Measurements from ENCODE around the gene DMWD.

DMWD gene

DNA sequence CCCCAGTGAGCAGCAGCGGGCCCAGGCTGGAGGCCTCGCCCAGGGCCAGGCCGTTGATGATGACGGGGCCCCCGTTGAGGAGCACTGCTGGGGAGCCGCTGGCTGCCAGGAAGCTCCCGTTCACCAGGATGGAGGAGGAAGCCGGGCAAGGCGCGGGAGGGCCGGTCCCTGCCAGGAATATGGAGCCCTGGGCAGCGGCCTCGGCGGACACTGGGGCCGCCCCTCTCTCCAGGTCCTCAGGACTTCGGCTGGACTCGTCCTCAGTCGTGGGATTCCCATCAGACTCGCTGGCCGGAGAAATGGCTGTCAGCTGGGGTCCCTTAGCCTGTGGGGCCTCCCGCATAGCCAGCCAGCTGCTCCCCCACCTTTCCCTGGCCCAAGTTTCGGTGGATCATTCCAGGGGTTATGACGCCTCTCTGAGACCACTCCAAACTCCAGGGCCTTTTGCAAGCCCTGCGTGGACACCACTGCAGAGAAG is 25.7 kb downstream of the DMWD start:
- Histone ChIP-seq H3K4me3 (ENCODE audit: low read length) (peak overlapping the region; percentile 77), H3K27me3 (ENCODE audit: control insufficient read depth, insufficient read depth, low read length) (peaks cover 3% of the 10 kb centered on the region), H3K4me1 (ENCODE audit: control insufficient read depth, insufficient read depth, low read length) (peaks cover 26% of the 10 kb centered on the region), H3K9me3 (replicated peaks; ENCODE audit: low read length) (no peaks in the 10 kb centered on the region), H3K4me2 (ENCODE audit: low read length) (peak overlapping the region; percentile 96), H3K9ac (ENCODE audit: low read depth, low read length) (peak overlapping the region; percentile 82), H3K36me3 (ENCODE audit: insufficient read depth, low read length) (no peaks in the 10 kb centered on the region)

DNA sequence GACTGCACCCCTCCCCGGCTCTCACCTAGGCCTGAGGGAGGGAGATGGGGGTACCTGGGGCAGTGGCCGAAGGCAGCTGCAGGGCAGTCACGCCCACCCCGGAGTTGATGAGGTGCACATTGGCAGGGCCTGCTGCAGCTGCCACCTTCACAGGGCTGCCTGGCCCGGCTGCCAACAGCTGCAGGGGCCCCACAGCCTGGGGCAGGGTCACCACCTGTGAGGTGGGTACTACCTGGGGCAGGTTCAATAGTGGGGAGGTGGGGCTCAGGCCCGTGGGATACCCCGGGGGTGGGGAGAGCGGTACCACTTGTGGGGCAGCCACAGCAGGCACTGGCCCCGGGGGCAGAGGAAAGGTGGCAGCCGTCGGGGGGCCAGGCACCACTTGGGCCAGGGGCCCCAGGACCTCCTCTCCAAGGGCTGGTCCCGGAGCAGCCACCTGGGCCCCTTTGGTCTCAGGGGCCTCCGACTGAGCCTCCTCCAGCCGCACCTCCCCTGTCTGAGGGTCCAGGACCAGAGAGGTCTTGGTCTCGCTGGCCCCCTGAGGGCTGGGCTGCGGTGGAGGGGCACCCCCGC is 26.3 kb downstream of the DMWD start:
- H3K4me1 ChIP-seq (ENCODE audit: control insufficient read depth, insufficient read depth, low read length), result peaks cover 26% of the 10 kb centered on the region
- H3K9ac ChIP-seq (ENCODE audit: low read depth, low read length), result peak overlapping the region; percentile 82
- peaks cover 3% of the 10 kb centered on the region for H3K27me3 ChIP-seq (ENCODE audit: control insufficient read depth, insufficient read depth, low read length)
- peak overlapping the region; percentile 77 for H3K4me3 ChIP-seq (ENCODE audit: low read length)
- H3K9me3 ChIP-seq (replicated peaks; ENCODE audit: low read length), result no peaks in the 10 kb centered on the region
- H3K4me2 ChIP-seq (ENCODE audit: low read length), result peak overlapping the region; percentile 96
- H3K36me3 ChIP-seq (ENCODE audit: insufficient read depth, low read length), result no peaks in the 10 kb centered on the region

DNA sequence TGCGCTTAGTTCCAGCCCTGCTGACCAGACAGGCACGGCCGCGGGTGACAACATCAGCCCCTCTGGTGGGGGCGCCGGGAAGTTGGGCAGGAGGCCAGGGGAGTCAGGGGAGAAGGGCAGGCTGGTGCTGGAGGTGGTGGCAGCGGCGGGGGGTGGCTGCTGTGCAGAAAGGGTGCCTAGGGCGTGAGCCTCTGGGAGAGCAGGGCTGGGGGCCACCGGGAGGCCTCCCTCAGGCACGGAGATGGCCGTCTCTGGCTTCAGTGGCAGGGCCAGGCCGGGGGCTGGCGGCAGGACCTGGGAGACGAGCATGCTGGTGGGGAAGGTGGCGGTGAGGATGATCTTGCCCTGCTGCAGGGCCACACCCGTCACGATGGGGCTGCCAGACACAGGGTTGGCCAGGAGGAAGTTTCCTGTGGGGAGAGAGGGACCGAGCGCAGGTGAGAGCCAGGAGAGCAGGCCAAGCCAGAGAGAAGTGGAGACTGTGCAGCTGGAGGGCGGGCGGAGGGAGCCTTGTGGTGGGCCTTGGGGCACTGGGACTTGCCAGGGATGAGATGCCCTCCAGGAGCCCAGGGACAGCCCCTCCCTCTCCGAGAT is 26.8 kb downstream of the DMWD start:
- Histone ChIP-seq H3K27me3 (ENCODE audit: control insufficient read depth, insufficient read depth, low read length) (peaks cover 3% of the 10 kb centered on the region), H3K4me3 (ENCODE audit: low read length) (no peak overlapping the region), H3K9ac (ENCODE audit: low read depth, low read length) (no peak overlapping the region), H3K9me3 (replicated peaks; ENCODE audit: low read length) (no peaks in the 10 kb centered on the region), H3K36me3 (ENCODE audit: insufficient read depth, low read length) (no peaks in the 10 kb centered on the region), H3K4me1 (ENCODE audit: control insufficient read depth, insufficient read depth, low read length) (peaks cover 22% of the 10 kb centered on the region), H3K4me2 (ENCODE audit: low read length) (no peak overlapping the region)

DNA sequence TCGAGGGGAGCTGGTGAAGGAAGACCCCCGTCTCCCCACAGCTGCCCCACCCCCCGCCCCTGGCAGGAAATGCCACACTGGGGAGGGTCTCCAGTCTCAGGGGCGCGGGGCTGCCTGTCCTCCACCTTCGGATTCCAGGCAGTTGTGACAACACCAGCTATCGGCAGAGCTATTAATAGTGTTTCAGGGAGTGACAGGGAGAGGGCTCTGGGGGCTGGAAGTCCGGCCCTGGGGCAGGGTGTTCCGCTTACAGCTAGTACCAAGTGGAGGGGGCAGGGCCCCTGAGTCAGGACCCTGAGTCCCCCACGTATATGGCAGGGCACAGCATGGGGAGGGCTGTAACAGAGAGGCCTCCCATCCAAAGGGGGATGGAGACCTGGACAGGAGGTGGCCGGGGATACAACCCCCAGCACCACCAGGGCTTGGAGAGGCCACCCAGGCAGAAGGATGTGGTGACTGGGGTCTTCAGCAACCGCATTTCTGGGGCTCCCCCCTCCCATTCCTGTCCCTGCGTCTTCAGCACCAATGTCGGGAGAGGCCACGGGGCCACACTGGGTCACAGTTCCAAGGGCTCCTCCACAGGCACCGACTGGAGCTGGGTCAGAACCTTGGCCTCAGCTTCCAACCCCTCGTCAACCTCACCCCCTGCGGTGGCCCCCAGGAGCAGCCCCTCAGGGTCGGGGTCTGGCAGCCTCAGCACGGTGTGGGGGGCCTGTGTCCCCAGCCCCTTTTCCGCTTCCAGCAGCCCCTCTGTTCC is 27.5 kb downstream of the DMWD start:
- Histone ChIP-seq H3K4me1 (ENCODE audit: control insufficient read depth, insufficient read depth, low read length) (peaks cover 19% of the 10 kb centered on the region), H3K9me3 (replicated peaks; ENCODE audit: low read length) (no peaks in the 10 kb centered on the region), H3K27me3 (ENCODE audit: control insufficient read depth, insufficient read depth, low read length) (peaks cover 3% of the 10 kb centered on the region), H3K4me2 (ENCODE audit: low read length) (no peak overlapping the region), H3K9ac (ENCODE audit: low read depth, low read length) (no peak overlapping the region), H3K4me3 (ENCODE audit: low read length) (no peak overlapping the region), H3K36me3 (ENCODE audit: insufficient read depth, low read length) (no peaks in the 10 kb centered on the region)

DNA sequence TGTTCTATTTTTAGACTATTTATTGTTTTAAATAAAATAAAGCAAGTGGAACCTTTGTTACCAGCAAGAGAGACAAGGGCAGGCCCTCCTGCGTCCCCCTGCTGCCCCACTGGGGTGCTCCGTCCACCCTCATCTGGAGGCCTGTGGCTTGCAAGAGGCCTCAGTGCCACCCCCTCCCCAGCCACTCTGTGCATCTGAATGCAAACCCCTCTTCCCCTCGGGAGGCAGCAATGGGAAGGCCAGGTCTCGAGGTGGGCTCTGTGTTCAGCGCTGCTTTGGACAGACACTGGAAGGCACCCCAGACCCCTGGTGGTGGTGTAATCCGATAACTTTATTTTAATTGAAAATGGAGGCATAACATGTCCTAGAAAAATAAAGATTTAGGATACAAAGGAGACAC is 28.2 kb downstream of the DMWD start:
- Histone ChIP-seq H3K9ac (ENCODE audit: low read depth, low read length) (no peak overlapping the region), H3K36me3 (ENCODE audit: insufficient read depth, low read length) (no peaks in the 10 kb centered on the region), H3K4me3 (ENCODE audit: low read length) (no peak overlapping the region), H3K4me1 (ENCODE audit: control insufficient read depth, insufficient read depth, low read length) (peaks cover 13% of the 10 kb centered on the region), H3K27me3 (ENCODE audit: control insufficient read depth, insufficient read depth, low read length) (peaks cover 3% of the 10 kb centered on the region), H3K4me2 (ENCODE audit: low read length) (no peak overlapping the region), H3K9me3 (replicated peaks; ENCODE audit: low read length) (no peaks in the 10 kb centered on the region)

DNA sequence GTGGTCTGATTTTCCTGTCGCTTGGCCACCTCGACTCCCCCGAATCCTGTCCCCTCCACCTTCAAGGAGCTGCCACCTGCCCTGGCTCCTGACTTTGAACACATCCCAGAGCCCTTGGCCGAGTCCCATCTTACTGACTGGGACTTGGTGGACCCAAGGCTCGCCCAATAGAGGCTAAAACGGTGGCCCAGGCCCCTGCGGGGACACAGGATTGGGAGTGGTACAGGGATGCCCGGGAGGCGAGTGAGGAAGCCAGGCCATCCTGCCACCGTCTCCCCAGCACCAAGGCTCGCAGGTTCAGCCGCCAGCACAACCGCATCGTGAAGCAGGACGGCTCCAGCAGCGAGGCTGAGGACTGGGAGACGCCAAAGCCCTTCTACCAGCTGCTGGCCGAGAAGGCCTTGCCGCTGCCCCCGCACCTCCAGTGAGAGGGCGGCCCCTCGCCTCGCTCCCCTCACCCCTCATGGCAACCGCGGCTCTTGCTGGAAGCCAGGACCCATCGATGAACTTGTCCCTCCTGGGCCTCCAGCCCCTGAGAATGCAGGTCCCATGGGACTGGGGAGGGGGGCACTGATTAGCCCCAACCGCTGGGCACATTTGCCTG is 28.9 kb downstream of the DMWD start:
- H3K9ac ChIP-seq (ENCODE audit: low read depth, low read length), result no peak overlapping the region
- H3K4me1 ChIP-seq (ENCODE audit: control insufficient read depth, insufficient read depth, low read length), result peaks cover 13% of the 10 kb centered on the region
- H3K36me3 ChIP-seq (ENCODE audit: insufficient read depth, low read length), result no peaks in the 10 kb centered on the region
- peaks cover 3% of the 10 kb centered on the region for H3K27me3 ChIP-seq (ENCODE audit: control insufficient read depth, insufficient read depth, low read length)
- H3K9me3 ChIP-seq (replicated peaks; ENCODE audit: low read length), result no peaks in the 10 kb centered on the region
- no peak overlapping the region for H3K4me2 ChIP-seq (ENCODE audit: low read length)
- no peak overlapping the region for H3K4me3 ChIP-seq (ENCODE audit: low read length)

DNA sequence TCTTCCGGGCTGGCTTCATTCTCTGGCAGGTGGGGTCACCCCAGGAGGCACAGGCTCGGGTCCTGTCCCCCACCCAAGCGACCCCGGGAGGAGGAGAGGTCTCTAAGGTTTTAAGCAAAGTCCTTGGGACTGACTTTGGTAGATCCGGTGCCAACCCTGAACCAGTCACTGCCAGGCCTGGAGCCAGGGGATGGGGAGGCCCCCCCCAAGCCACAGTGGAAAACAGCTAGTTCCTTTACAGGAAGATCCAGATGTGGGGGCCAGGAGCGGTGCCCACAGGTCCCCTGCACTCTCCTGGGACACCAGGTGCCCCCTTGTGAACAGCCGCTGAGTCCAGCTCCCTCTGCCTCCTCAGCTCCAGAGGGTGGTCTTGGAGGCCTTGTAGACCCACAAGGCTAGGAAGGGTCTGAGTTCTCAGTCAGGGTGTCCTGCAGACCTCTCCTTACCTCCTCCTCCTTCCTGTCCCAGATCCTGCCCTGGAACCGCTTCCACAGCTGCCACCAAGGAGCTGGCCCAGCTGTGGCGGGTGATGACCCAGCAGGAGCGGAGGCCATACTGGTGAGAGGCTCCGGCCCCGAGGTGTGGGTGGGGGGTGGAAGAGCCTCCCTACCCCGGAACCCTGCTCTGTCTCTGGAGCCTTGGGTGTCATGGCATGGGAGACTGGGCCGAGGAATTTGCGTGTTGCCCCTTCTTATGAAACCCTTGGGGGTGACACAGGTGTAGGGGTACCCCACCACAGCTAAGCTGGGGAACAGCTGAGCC is 29.6 kb downstream of the DMWD start:
- Histone ChIP-seq H3K27me3 (ENCODE audit: control insufficient read depth, insufficient read depth, low read length) (peaks cover 3% of the 10 kb centered on the region), H3K4me3 (ENCODE audit: low read length) (no peak overlapping the region)

DNA sequence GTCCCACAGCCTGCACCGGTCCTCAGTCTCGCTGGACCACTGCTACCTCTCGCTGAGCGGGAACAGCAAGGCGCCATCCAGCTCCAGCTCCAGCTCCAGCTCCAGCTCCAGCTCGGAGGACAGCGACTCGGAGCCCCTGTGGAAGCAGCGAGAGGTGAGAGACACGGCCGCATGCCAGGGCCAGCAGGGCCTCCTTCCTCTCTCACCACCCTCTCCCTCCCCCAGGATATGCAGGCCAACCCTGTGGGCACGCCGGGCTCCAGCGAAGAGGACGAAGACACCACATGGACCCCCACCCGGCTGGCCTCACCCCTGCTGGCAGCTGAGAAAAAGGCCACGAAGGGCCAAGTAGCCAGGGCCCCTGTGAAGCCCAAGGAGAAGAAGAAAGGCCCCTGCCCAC is 30.9 kb downstream of the DMWD start:
- Histone ChIP-seq H3K9ac (ENCODE audit: low read depth, low read length) (no peak overlapping the region), H3K36me3 (ENCODE audit: insufficient read depth, low read length) (no peaks in the 10 kb centered on the region), H3K4me2 (ENCODE audit: low read length) (no peak overlapping the region), H3K4me3 (ENCODE audit: low read length) (no peak overlapping the region), H3K4me1 (ENCODE audit: control insufficient read depth, insufficient read depth, low read length) (peaks cover 7% of the 10 kb centered on the region), H3K9me3 (replicated peaks; ENCODE audit: low read length) (no peaks in the 10 kb centered on the region), H3K27me3 (ENCODE audit: control insufficient read depth, insufficient read depth, low read length) (peaks cover 3% of the 10 kb centered on the region)

More for the DNA sequence above, 29.6 kb downstream of the DMWD start:
- H3K4me1 ChIP-seq (ENCODE audit: control insufficient read depth, insufficient read depth, low read length), result peaks cover 13% of the 10 kb centered on the region
- no peak overlapping the region for H3K4me2 ChIP-seq (ENCODE audit: low read length)
- no peaks in the 10 kb centered on the region for H3K36me3 ChIP-seq (ENCODE audit: insufficient read depth, low read length)
- no peak overlapping the region for H3K9ac ChIP-seq (ENCODE audit: low read depth, low read length)
- H3K9me3 ChIP-seq (replicated peaks; ENCODE audit: low read length), result no peaks in the 10 kb centered on the region

DNA sequence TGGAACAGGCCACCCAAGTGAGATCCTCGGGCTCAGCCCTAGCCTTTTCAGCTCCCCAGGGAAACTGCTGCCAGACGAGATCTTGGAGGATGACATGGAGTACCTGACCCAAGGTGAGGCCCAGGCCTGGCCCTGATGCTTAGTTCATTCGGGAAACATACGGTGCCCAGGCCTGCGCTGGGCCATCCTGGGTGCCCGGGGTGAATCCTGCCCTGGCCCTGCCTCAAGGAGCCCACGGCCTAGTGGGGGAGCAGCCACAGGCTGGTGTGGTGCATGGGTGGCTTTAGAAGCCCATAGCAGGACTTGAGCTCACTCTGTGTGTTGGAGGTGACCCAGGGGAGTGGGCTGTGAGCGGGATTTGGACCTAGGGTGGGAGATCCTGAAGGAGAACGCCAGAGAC is 33.7 kb downstream of the DMWD start:
- H3K9ac ChIP-seq (ENCODE audit: low read depth, low read length), result no peak overlapping the region
- H3K9me3 ChIP-seq (replicated peaks; ENCODE audit: low read length), result no peaks in the 10 kb centered on the region
- no peaks in the 10 kb centered on the region for H3K36me3 ChIP-seq (ENCODE audit: insufficient read depth, low read length)
- peaks cover 1% of the 10 kb centered on the region for H3K27me3 ChIP-seq (ENCODE audit: control insufficient read depth, insufficient read depth, low read length)
- no peak overlapping the region for H3K4me2 ChIP-seq (ENCODE audit: low read length)
- H3K4me1 ChIP-seq (ENCODE audit: control insufficient read depth, insufficient read depth, low read length), result no peaks in the 10 kb centered on the region
- no peak overlapping the region for H3K4me3 ChIP-seq (ENCODE audit: low read length)

DNA sequence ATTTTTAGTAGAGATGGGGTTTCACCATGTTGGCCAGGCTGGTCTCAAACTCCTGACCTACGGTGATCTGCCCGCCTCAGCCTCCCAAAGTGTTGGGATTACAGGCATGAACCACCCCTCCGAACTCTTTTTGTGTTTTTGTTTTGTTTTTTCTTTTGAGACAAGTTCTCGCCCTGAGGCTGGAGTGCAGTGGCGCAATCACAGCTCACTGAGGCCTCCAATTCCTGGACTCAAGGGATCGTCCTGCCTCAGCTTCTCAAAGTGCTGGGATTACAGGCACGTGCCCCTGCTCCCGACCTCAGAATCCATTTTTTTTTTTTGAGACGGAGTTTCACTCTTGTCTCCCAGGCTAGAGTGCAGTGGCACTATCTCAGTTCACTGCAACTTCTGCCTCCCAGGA is 35.0 kb downstream of the DMWD start:
- no peak overlapping the region for H3K4me2 ChIP-seq (ENCODE audit: low read length)
- no peaks in the 10 kb centered on the region for H3K27me3 ChIP-seq (ENCODE audit: control insufficient read depth, insufficient read depth, low read length)
- no peak overlapping the region for H3K4me3 ChIP-seq (ENCODE audit: low read length)
- H3K9me3 ChIP-seq (replicated peaks; ENCODE audit: low read length), result no peaks in the 10 kb centered on the region
- H3K9ac ChIP-seq (ENCODE audit: low read depth, low read length), result no peak overlapping the region
- no peaks in the 10 kb centered on the region for H3K4me1 ChIP-seq (ENCODE audit: control insufficient read depth, insufficient read depth, low read length)
- H3K36me3 ChIP-seq (ENCODE audit: insufficient read depth, low read length), result no peaks in the 10 kb centered on the region

DNA sequence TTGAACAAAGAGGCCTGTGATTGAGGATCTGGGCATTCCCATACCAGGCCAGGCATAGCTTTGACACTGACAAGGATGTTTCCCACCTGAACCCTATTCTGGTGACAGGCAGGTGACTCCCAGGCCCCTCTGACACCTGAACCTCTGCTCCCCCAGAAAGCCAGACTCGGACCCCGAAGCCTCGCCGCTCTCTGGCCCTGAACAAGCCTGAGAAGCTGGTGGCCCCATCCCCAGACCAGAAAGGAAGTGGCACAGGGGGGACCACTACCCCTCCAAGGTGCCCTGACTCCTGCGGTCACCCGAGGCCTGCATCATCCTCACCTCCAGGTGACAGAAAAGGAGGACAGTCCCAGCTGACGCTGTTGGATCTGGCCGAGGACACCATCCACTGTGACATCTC is 38.3 kb downstream of the DMWD start:
- Histone ChIP-seq H3K4me2 (ENCODE audit: low read length) (no peak overlapping the region), H3K9me3 (replicated peaks; ENCODE audit: low read length) (no peaks in the 10 kb centered on the region), H3K4me3 (ENCODE audit: low read length) (no peak overlapping the region), H3K36me3 (ENCODE audit: insufficient read depth, low read length) (no peaks in the 10 kb centered on the region), H3K27me3 (ENCODE audit: control insufficient read depth, insufficient read depth, low read length) (no peaks in the 10 kb centered on the region), H3K9ac (ENCODE audit: low read depth, low read length) (no peak overlapping the region), H3K4me1 (ENCODE audit: control insufficient read depth, insufficient read depth, low read length) (no peaks in the 10 kb centered on the region)
